Posterior cingulate gyrus (tissue), 11 donors: ENCODE measurements around the gene RPS6KL1.

Source experiments
- DNase-seq, 10 donors: peaks; one replicate each; pipeline versions ENCODE4 v3.0.0 to v3.0.0-alpha.2; 2020 to 2021; ENCODE audit warnings: mixed read lengths in 3 of 10
- intact Hi-C: fragments of 100-400 bp; cut with DNase I; formaldehyde crosslinking; loops from one replicate; pipeline ENCODE4 v1.15.1; 2023

The RPS6KL1 gene

GRCh38 chr14:74864198-74864597 is 58.9 kb downstream of the RPS6KL1 start:
- intact Hi-C loops, result loop anchor here (5.0 kb wide), 1 partner anchor 223 kb away; no protein-coding TSS in a partner anchor
- DNase-seq, result no peak

- DNase-seq, result peak in 5 of 10 donors; percentile 14 to 87 (median 18)
- intact Hi-C loops, result loop anchor here (5.0 kb wide), 1 partner anchor 224 kb away; no protein-coding TSS in a partner anchor
These were observed 59.8 kb downstream of the RPS6KL1 start for GRCh38 chr14:74863274-74863673.

- no peak for DNase-seq
- intact Hi-C loops, result loop anchor here (1.0 to 5.0 kb wide), 2 partner anchors 44 to 226 kb away; no protein-coding TSS in a partner anchor
These were observed 61.3 kb downstream of the RPS6KL1 start for GRCh38 chr14:74861734-74862090.

- peak; percentile 72 to 98 (median 91) for DNase-seq
- intact Hi-C loops, result loop anchor here (5.0 kb wide), 1 partner anchor 226 kb away; no protein-coding TSS in a partner anchor
These were observed 61.9 kb downstream of the RPS6KL1 start for GRCh38 chr14:74860899-74861733.

GRCh38 chr14:74859757-74860552 is 63.1 kb downstream of the RPS6KL1 start:
- no peak for DNase-seq
- intact Hi-C loops, result loop anchor here (5.0 kb wide), 1 partner anchor 227 kb away; no protein-coding TSS in a partner anchor

GRCh38 chr14:74858022-74858421 is 65.0 kb downstream of the RPS6KL1 start:
- intact Hi-C loops, result no loop called here
- DNase-seq, result no peak

- DNase-seq, result no peak
- intact Hi-C loops, result no loop called here
These were observed 66.7 kb downstream of the RPS6KL1 start for GRCh38 chr14:74856366-74856765.

- intact Hi-C loops, result no loop called here
- DNase-seq, result no peak
These were observed 67.1 kb downstream of the RPS6KL1 start for GRCh38 chr14:74855945-74856344.

GRCh38 chr14:74855021-74855420 is 68.0 kb downstream of the RPS6KL1 start:
- intact Hi-C loops, result no loop called here
- no peak for DNase-seq
